ENCODE measurements around the gene NPC1. TPM values are rescaled to one million over a fixed set of nuclear protein-coding genes. Genes with fewer than 3 reads are reported as not detected.

NPC1 gene
- total and polyA plus RNA-seq, 11 donors: 7.8 to 42.7 (median 16.8) TPM

DNA sequence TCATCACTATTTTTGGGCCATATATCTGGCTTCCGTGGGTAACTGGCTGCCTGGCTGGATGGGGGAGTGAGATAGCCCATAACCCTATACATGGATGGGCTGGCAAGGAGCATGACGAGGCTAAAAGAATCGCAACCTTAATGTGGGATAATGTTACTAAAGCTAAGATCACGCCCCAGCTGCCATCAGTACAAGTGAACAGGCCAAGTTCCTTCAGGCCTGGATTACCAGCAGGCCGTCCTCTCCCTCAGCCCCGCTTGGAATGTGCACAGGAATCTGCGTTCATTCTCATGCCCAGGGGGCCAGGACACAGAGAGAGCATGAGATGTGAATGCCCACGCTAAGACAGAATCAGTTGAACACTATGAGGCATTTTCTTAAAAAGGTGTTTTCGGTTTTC lies 48.3 kb downstream of the NPC1 start:
- H3K4me3 ChIP-seq: no peak overlapping the region
- no peak overlapping the region for H3K27ac ChIP-seq
- TF ChIP-seq, protein P1, sequence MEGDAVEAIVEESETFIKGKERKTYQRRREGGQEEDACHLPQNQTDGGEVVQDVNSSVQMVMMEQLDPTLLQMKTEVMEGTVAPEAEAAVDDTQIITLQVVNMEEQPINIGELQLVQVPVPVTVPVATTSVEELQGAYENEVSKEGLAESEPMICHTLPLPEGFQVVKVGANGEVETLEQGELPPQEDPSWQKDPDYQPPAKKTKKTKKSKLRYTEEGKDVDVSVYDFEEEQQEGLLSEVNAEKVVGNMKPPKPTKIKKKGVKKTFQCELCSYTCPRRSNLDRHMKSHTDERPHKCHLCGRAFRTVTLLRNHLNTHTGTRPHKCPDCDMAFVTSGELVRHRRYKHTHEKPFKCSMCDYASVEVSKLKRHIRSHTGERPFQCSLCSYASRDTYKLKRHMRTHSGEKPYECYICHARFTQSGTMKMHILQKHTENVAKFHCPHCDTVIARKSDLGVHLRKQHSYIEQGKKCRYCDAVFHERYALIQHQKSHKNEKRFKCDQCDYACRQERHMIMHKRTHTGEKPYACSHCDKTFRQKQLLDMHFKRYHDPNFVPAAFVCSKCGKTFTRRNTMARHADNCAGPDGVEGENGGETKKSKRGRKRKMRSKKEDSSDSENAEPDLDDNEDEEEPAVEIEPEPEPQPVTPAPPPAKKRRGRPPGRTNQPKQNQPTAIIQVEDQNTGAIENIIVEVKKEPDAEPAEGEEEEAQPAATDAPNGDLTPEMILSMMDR (IDR thresholded peaks at IDR 0.05): no peak
- TF ChIP-seq POLR2A (IDR thresholded peaks at IDR 0.05): no peak

DNA sequence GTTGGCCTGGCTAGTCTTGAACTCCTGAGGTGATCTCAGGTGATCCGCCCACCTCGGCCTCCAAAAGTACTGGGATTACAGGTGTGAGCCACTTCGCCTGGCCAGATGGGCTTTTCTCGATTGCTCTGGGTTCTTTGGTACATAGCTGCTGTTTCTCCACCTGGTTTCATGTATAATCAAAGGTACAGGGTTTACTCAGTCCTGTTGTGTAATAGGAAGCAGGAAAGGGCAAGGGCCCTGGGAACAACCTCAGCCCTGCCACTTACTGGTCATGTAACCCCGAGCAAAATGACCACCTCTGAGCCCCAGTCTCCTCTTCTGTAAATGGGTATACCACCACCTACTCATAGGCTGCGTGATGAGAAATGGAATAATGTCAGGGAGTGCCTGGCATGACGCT lies 49.0 kb downstream of the NPC1 start:
- 92 to 97% (median 96%) methylated on average over 7 of the region's 7 CpGs for WGBS, 4 donors
- Histone ChIP-seq H3K4me1 (peaks cover 0 to 36% (median 8%) of the 10 kb centered on the region in 12 donors), H3K27me3 (no peaks in the 10 kb centered on the region), H3K27ac (no peak overlapping the region), H3K36me3 (peaks cover 0 to 100% (median 96%) of the 10 kb centered on the region in 9 donors), H3K4me3 (no peak overlapping the region), H3K9me3 (no peaks in the 10 kb centered on the region)
- DNase-seq: no peak
- intact Hi-C loops (cut with DNase I): loop anchor here in 1 of 10 donors (10.0 kb wide), 1 partner anchor 278 kb away; no protein-coding TSS in a partner anchor
- no peak for ATAC-seq
- TF ChIP-seq, protein P1 (IDR thresholded peaks at IDR 0.05): no peak

More for the DNA sequence above, 48.3 kb downstream of the NPC1 start:
- intact Hi-C loops (cut with DNase I): loop anchor here in 1 of 10 donors (10.0 kb wide), 1 partner anchor 277 kb away; no protein-coding TSS in a partner anchor
- 73 to 84% (median 80%) methylated on average over 9 of the region's 9 CpGs for WGBS, 4 donors
- Histone ChIP-seq H3K27me3 (no peaks in the 10 kb centered on the region), H3K4me1 (peaks cover 0 to 43% (median 8%) of the 10 kb centered on the region in 12 donors), H3K9me3 (no peaks in the 10 kb centered on the region), H3K36me3 (peaks cover 0 to 100% (median 96%) of the 10 kb centered on the region in 9 donors)
- no peak for ATAC-seq
- DNase-seq: no peak

DNA sequence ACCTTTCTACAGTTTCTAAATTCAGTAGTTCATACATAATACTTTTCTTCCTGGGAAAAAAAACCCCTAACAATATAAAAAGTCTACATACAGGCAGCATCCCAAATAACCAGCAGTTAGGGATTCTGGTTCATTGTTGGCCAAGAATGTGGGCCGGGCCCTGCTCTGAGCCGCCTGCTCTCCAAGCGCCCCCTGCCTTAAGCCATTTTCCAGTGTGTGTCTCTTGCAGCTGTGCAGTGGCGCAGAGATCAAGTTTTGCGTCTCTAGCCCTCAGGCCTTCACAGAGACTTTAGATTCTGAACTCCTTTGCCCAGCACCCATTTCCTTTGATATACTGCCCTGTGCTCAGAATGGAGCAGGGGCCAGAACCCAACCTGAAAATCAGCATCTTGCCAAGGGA lies 50.1 kb downstream of the NPC1 start:
- TF ChIP-seq POLR2A (IDR thresholded peaks at IDR 0.05): no peak
- TF ChIP-seq, protein P1 (IDR thresholded peaks at IDR 0.05): no peak
- 94 to 98% (median 96%) methylated on average over 5 of the region's 5 CpGs for WGBS, 4 donors
- H3K4me1 ChIP-seq: peaks cover 0 to 25% (median 2%) of the 10 kb centered on the region in 12 donors
- H3K4me3 ChIP-seq: no peak overlapping the region
- ATAC-seq (no peak), DNase-seq (no peak)
- peaks cover 0 to 100% (median 100%) of the 10 kb centered on the region in 9 donors for H3K36me3 ChIP-seq
- H3K27me3 ChIP-seq: no peaks in the 10 kb centered on the region
- H3K27ac ChIP-seq: no peak overlapping the region
- intact Hi-C loops (cut with DNase I): loop anchor here in 1 of 10 donors (10.0 kb wide), 1 partner anchor 279 kb away; no protein-coding TSS in a partner anchor
- no peaks in the 10 kb centered on the region for H3K9me3 ChIP-seq

DNA sequence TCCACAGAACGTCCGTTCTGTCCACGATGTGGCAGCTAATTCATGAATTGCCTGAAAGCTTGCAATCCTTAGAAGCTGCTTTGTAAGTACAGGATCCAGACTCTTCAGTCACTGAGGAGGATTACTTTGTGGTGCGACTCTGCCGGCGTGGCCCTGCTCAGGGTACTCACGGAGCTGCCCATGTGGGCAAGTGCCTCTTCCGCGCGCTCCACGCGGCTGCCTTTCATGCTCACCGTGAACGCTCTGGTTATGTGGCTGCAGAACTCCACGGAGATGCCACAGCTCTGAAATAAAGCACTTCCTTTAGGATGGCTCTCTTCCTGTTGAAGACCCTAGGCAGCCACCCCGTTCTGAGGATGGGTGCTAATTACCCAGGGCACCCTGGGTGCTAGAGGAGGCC lies 52.0 kb downstream of the NPC1 start:
- Histone ChIP-seq H3K27me3 (no peaks in the 10 kb centered on the region), H3K9me3 (no peaks in the 10 kb centered on the region), H3K4me1 (peaks cover 0 to 19% (median 0%) of the 10 kb centered on the region in 12 donors), H3K36me3 (peaks cover 0 to 100% (median 100%) of the 10 kb centered on the region in 9 donors), H3K4me3 (no peak overlapping the region), H3K27ac (no peak overlapping the region)
- TF ChIP-seq, protein P1 (IDR thresholded peaks at IDR 0.05): no peak
- TF ChIP-seq POLR2A (IDR thresholded peaks at IDR 0.05): no peak
- DNase-seq (no peak), ATAC-seq (no peak)
- WGBS, 4 donors: 95 to 100% (median 97%) methylated on average over 13 to 16 of the region's 16 CpGs
- intact Hi-C loops (cut with DNase I): loop anchor here in 1 of 10 donors (10.0 kb wide), 1 partner anchor 281 kb away; no protein-coding TSS in a partner anchor
